ENCODE results near the gene FSD1. TPM values are rescaled to one million over a fixed set of nuclear protein-coding genes. Genes with fewer than 3 reads are reported as not detected.

The FSD1 gene
- total RNA-seq, 2 experiments from 2014 or later = 26.7 to 27.7 TPM

DNA sequence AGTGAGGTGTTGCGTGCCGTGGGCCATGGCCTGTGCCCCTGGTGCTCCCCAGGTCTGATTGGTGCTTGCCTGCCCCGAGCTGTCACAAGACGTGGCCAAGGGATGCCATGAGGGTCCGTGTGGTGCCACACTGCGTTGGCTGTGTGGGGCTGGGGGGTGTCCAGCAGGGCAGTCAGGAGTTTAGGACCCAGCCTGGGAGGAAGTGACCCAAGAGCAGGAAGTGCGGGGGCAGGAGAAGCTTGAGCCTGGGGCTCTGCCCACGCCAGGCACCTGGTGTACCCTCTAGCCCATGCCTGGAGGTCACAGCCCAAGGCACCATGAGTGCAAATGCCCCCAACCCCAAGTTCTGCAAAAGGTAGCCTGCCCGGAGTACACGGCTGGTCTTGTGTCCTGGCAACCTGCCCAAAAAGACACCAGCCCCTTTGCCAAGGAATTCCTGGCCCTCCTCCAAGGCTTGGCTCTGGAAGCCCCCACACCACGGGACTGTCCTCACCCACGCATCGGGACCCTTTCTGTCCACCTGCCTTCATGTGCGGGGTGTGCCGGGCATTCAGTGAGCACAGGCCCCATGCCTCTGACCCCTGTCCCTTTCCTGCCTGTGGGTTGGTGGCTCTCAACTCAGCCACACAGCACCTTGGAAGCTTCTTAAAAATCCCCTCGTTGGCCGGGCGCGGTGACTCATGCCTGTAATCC, 63.9 kb downstream of the FSD1 start:
- DNase-seq (no peak), ATAC-seq (no peak)
- Mint-ChIP-seq H3K36me3 (ENCODE audit: low read depth) (peaks cover 40% of the 10 kb centered on the region), H3K27me3 (ENCODE audit: low read depth) (no peaks in the 10 kb centered on the region), H3K4me1 (ENCODE audit: low read depth) (peaks cover 57% of the 10 kb centered on the region), H3K4me3 (peak overlapping the region; percentile 69), H3K27ac (peak overlapping the region; percentile 96), H3K9me3 (ENCODE audit: insufficient read depth) (no peaks in the 10 kb centered on the region)
- ChIA-PET CTCF (interaction anchor here (0.8 to 7.3 kb wide), 7 partner anchors 12 to 103 kb away, joined by 3 to 54 read pairs (median 7); partner anchors contain the start of genes CHAF1A, MPND and SH3GL1), POLR2A (interaction anchor here (1.0 kb wide), 1 partner anchor 34 kb away, joined by 3 read pairs; the partner anchor contains the start of gene CHAF1A)

DNA sequence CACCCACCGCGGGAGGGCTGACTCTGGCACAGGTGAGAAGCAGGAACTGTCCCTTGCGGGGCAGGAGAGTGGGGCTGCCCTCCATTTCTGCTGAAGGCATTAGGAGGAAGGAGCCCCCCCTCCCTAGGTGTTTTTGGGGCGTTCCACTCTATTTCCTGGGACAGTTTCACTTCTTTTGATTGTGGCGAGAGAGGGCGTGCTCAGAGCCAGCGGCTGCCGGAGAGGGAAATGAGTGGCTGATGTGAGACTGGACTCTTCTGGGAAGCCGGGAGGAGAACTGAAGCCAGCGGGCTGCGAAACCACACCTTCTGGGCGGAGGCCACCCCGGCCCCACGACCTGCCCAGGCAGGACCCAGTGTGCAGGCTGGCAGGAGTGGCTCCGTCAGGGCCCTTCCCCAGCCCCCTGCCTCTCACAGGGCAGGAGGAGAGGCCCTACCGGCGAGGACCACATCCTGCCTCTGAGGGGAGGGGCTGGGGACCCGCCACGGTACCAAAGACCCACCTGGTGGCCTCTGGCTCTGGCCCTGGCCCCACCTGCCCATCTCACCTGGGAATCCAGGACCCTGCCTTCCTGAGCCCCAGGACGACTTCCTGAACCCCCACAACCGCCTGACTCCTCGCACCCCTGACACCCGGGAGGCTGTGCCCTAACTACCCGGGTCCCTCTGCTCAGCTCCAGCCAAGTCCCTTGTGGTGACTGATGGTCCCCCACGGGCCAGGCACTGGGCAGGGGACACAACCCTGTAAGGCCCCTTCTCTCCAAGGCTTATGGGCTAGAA, 64.9 kb downstream of the FSD1 start:
- CTCF ChIA-PET = interaction anchor here (0.8 to 7.3 kb wide), 8 partner anchors 11 to 156 kb away, joined by 3 to 54 read pairs (median 7); partner anchors contain the start of genes CHAF1A, MPND and SH3GL1
- peak overlapping the region; percentile 69 for H3K4me3 Mint-ChIP-seq
- peaks cover 35% of the 10 kb centered on the region for H3K36me3 Mint-ChIP-seq (ENCODE audit: low read depth)
- peak overlapping the region; percentile 96 for H3K27ac Mint-ChIP-seq
- ATAC-seq (peak; percentile 80), DNase-seq (peak; percentile 92)
- H3K9me3 Mint-ChIP-seq (ENCODE audit: insufficient read depth) = no peaks in the 10 kb centered on the region
- peaks cover 65% of the 10 kb centered on the region for H3K4me1 Mint-ChIP-seq (ENCODE audit: low read depth)
- POLR2A ChIA-PET = interaction anchor here (1.0 to 1.4 kb wide), 5 partner anchors 17 to 32 kb away, joined by 3 to 7 read pairs (median 5); partner anchors contain the start of gene SH3GL1
- no peaks in the 10 kb centered on the region for H3K27me3 Mint-ChIP-seq (ENCODE audit: low read depth)

GRCh38 chr19:4369888-4370260, 65.5 kb downstream of the FSD1 start:
- ChIA-PET CTCF (interaction anchor here (0.6 to 7.3 kb wide), 10 partner anchors 10 to 155 kb away, joined by 3 to 54 read pairs (median 7); partner anchors contain the start of genes CHAF1A, MPND and SH3GL1), POLR2A (interaction anchor here (0.7 to 1.4 kb wide), 6 partner anchors 10 to 32 kb away, joined by 3 to 7 read pairs (median 4); partner anchors contain the start of gene SH3GL1)
- ATAC-seq (peak; percentile 79), DNase-seq (peak; percentile 87)
- Mint-ChIP-seq H3K9me3 (ENCODE audit: insufficient read depth) (no peaks in the 10 kb centered on the region), H3K27me3 (ENCODE audit: low read depth) (no peaks in the 10 kb centered on the region), H3K27ac (peak overlapping the region; percentile 96), H3K36me3 (ENCODE audit: low read depth) (peaks cover 33% of the 10 kb centered on the region), H3K4me1 (ENCODE audit: low read depth) (peaks cover 68% of the 10 kb centered on the region), H3K4me3 (peak overlapping the region; percentile 69)

DNA sequence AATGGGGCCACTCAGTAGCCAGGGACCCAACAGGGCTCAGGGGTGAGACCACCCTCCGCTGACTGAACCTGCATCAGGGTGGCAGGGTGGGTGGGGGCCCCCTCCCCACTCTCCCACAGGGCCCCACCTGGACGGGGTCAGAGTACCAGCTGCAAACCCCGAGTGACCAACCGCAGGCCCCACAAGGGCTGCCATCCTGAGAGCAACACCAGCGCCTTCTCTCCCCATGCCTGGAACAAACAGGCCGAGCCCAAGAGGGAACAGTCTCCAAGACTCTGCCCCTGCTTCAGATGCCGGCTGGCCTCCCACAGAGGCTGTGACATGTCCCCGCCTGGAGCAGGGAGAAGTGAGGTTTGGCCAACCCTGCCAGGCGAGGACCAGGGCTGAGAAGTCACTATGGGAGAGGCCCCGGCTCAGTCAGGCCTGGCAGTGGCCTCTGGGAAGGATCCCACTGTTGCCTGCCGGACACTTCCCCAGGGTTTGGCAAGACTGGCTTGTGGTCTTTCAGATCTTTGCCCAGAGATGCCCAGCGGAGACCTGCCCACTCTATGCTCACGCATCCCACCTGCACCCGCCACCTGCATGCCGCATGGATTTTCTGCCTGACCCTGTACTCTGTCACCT, 66.1 kb downstream of the FSD1 start:
- no peaks in the 10 kb centered on the region for H3K9me3 Mint-ChIP-seq (ENCODE audit: insufficient read depth)
- H3K36me3 Mint-ChIP-seq (ENCODE audit: low read depth) = peaks cover 29% of the 10 kb centered on the region
- H3K27me3 Mint-ChIP-seq (ENCODE audit: low read depth) = no peaks in the 10 kb centered on the region
- peak overlapping the region; percentile 69 for H3K4me3 Mint-ChIP-seq
- H3K4me1 Mint-ChIP-seq (ENCODE audit: low read depth) = peaks cover 74% of the 10 kb centered on the region
- no peak for DNase-seq
- ChIA-PET POLR2A (interaction anchor here (0.7 to 1.4 kb wide), 6 partner anchors 10 to 31 kb away, joined by 3 to 7 read pairs (median 4); partner anchors contain the start of gene SH3GL1), CTCF (interaction anchor here (0.6 to 7.3 kb wide), 9 partner anchors 10 to 154 kb away, joined by 3 to 54 read pairs (median 7); partner anchors contain the start of genes CHAF1A, MPND and SH3GL1)
- no peak for ATAC-seq
- peak overlapping the region; percentile 96 for H3K27ac Mint-ChIP-seq

DNA sequence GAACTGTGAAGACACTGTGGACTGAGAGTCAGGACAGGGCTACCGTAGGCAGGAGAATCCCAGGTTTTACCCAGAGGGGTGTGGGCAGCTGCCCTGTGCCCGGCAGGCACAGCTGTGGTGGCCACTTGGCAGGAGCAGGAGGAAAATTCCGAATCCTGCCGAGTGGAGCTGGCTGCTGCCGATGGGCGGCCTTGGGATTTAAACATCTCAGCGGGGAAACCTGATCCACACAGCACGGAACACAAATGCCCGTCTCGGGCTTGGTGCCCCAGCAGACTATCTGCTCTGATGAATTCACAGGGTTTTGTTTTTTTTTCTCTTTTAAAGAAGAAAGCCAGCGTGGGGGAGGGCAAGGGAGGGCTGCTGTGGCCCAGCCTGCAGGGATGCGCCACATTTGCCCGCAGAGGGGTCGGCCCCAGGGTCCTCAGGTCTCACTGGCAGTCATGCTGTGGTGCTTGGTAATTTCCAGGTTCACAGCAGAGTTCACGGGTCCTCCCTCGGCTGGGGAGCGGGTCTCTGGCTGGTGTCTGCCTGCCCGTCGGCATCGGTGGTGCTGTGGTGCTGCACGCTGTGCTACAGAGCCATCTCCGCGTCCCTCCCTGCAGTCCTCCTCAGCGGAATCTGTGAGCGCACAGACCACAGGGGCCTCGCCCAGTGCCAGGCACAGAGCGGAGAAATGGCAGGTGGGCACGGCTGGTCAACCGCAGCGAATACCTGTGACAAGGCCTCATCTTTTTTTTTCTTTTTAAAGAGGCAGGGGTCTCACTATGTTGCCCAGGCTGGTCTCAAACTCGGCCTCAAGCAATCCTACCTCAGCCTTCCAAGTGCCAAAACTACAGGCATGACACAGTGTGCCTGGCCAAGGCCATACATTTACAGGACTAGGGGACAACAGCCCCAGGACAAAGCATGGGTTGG, 67.1 kb downstream of the FSD1 start:
- Mint-ChIP-seq H3K27me3 (ENCODE audit: low read depth) (no peaks in the 10 kb centered on the region), H3K27ac (peak overlapping the region; percentile 96), H3K9me3 (ENCODE audit: insufficient read depth) (no peaks in the 10 kb centered on the region), H3K4me1 (ENCODE audit: low read depth) (peaks cover 84% of the 10 kb centered on the region), H3K4me3 (peak overlapping the region; percentile 12), H3K36me3 (ENCODE audit: low read depth) (peaks cover 28% of the 10 kb centered on the region)
- ATAC-seq = no peak
- CTCF ChIA-PET = interaction anchor here (1.0 to 7.3 kb wide), 3 partner anchors 10 to 30 kb away, joined by 4 to 54 read pairs (median 4); partner anchors contain the start of genes CHAF1A and SH3GL1
- DNase-seq = no peak
- POLR2A ChIA-PET = interaction anchor here (0.6 kb wide), 1 partner anchor 69 kb away, joined by 3 read pairs; the partner anchor contains the start of gene TMIGD2

DNA sequence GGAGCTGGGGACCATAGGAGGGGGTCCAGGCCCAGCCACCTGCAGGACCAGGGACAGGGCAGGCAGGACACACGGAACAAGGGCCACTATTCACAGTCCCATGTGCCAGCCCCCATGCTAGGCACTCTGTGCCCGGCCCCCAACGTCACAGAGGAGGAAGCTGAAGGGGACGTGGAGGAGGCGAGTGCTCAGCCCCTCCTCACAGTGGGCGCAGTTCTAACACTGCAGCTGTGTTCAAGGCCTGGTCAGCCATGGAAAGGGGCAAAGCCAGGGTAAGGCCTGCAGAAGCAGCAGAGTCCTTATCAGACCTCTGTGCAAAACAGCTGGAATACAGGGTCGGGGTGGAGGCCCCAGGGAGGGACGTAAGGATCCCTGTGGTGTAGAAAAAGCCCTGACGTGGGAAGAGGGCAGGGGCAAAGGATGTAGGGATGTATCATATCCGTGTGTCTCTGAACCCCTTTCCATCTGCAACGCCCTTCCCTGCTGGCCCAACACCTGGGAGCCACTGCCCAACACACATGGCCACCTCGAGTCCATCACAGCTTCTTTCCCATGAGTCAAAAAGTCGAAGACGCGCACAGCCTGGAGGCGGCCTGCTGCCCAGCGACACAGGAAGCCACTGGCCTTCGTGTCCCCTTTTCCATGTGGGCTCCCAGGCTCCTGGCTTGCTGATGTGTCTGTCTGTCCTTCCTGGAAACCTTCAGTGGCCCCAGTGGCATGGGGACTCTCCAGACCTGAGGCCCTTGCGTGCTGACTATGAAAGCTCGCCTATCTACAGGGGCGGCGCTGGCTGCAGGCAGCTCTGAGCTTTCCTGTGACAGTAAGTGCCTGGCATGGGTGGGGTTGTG, 68.0 kb downstream of the FSD1 start:
- H3K27me3 Mint-ChIP-seq (ENCODE audit: low read depth) = no peaks in the 10 kb centered on the region
- H3K4me1 Mint-ChIP-seq (ENCODE audit: low read depth) = peaks cover 89% of the 10 kb centered on the region
- DNase-seq (no peak), ATAC-seq (no peak)
- H3K9me3 Mint-ChIP-seq (ENCODE audit: insufficient read depth) = no peaks in the 10 kb centered on the region
- H3K36me3 Mint-ChIP-seq (ENCODE audit: low read depth) = peaks cover 28% of the 10 kb centered on the region
- no peak overlapping the region for H3K4me3 Mint-ChIP-seq
- peak overlapping the region; percentile 65 for H3K27ac Mint-ChIP-seq
- CTCF ChIA-PET = interaction anchor here (1.0 to 1.6 kb wide), 2 partner anchors 9 to 20 kb away, joined by 4 read pairs; no protein-coding TSS in a partner anchor
- POLR2A ChIA-PET = interaction anchor here (0.6 kb wide), 1 partner anchor 70 kb away, joined by 3 read pairs; the partner anchor contains the start of gene TMIGD2

DNA sequence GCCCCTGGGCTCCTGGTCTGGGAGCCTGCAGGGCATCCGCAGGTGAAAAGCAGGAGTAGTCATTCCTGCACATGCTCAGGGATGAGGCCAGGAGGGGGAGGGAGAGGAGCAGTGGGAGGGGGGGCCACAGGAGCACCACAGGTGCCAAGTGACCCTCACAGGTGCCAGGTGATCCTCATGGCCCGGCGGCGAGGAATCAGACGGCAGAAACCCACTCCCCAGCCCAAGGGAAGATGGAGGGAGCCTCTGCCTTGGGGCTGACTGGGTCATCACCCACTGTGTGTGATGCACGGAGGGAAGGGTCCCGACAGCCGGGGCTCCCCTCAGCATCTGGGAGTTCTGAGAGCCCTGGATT, 68.6 kb downstream of the FSD1 start:
- ChIA-PET CTCF (interaction anchor here (1.6 kb wide), 1 partner anchor 20 kb away, joined by 4 read pairs; no protein-coding TSS in a partner anchor), POLR2A (no interaction called here)
- H3K4me3 Mint-ChIP-seq = no peak overlapping the region
- H3K36me3 Mint-ChIP-seq (ENCODE audit: low read depth) = peaks cover 25% of the 10 kb centered on the region
- no peaks in the 10 kb centered on the region for H3K27me3 Mint-ChIP-seq (ENCODE audit: low read depth)
- peaks cover 89% of the 10 kb centered on the region for H3K4me1 Mint-ChIP-seq (ENCODE audit: low read depth)
- DNase-seq (no peak), ATAC-seq (no peak)
- peak overlapping the region; percentile 30 for H3K27ac Mint-ChIP-seq
- H3K9me3 Mint-ChIP-seq (ENCODE audit: insufficient read depth) = no peaks in the 10 kb centered on the region

Other genes starting within 250 kb of the FSD1 start
- 10 to 100 TPM; 59.1 to 63.1 TPM for gene ZBTB7A, start 237.7 kb upstream of the FSD1 start, total RNA-seq
- gene MAP2K2, start 180.5 kb upstream of the FSD1 start, total RNA-seq = 100 to 1,000 TPM; 218 to 234 TPM
- under 1 TPM; 0.16 to 0.18 TPM for gene CREB3L3, start 151.0 kb upstream of the FSD1 start, total RNA-seq
- 10 to 100 TPM; 30.8 to 40.4 TPM for gene SIRT6, start 122.0 kb upstream of the FSD1 start, total RNA-seq
- gene ANKRD24, start 121.9 kb upstream of the FSD1 start, total RNA-seq = under 1 TPM; 0.68 to 0.73 TPM
- gene EBI3, start 75.1 kb upstream of the FSD1 start, total RNA-seq = not detected
- gene YJU2, start 57.5 kb upstream of the FSD1 start, total RNA-seq = 10 to 100 TPM; 24.8 to 26.1 TPM
- gene SHD, start 25.3 kb upstream of the FSD1 start, total RNA-seq = not detected
- gene TMIGD2, start 2.2 kb upstream of the FSD1 start, total RNA-seq = 10 to 100 TPM; 35.9 to 39.5 TPM
- gene STAP2, start 34.2 kb downstream of the FSD1 start, total RNA-seq = 10 to 100 TPM; 14.3 to 16.5 TPM
- 10 to 100 TPM; 26.0 to 27.6 TPM for gene MPND, start 39.0 kb downstream of the FSD1 start, total RNA-seq
- 10 to 100 TPM; 65.1 to 67.9 TPM for gene SH3GL1, start 95.9 kb downstream of the FSD1 start, total RNA-seq
- gene CHAF1A, start 98.0 kb downstream of the FSD1 start, total RNA-seq = 100 to 1,000 TPM in 1 of 2 experiments, 10 to 100 TPM in 1; 95.3 to 104 TPM
- gene UBXN6, start 153.2 kb downstream of the FSD1 start, total RNA-seq = 10 to 100 TPM; 34.1 to 36.6 TPM
- gene HDGFL2, start 167.7 kb downstream of the FSD1 start, total RNA-seq = 10 to 100 TPM; 53.9 to 57.6 TPM
- not detected for gene PLIN4, start 213.9 kb downstream of the FSD1 start, total RNA-seq
- gene PLIN5, start 230.6 kb downstream of the FSD1 start, total RNA-seq = not detected
- gene LRG1, start 235.4 kb downstream of the FSD1 start, total RNA-seq = not detected

Measured in activated CD8-positive, alpha-beta T cell treated with anti-CD3 and anti-CD28 coated beads, Interleukin-2, amount 10 ng/mL, durations not matched to agents 7 days and 5 days (primary cell).